Choroid plexus epithelial cell (primary cell): Measurements from ENCODE around the gene PARD6A.

Experiments used
- DNase-seq: peaks from one replicate; pipeline ENCODE4 v3.0.0-alpha.2; 2010; ENCODE audit warnings: low read depth
- H3K4me3 ChIP-seq: 2 replicates; pipeline ENCODE4 v1.5.1; 2011; ENCODE audit warnings: low read depth, mild to moderate bottlenecking, control low read depth, low read length, moderate library complexity
- CTCF ChIP-seq: conservative IDR thresholded peaks from 2 replicates; pipeline ENCODE4 v1.5.1; 2011; ENCODE audit warnings: low read depth, mild to moderate bottlenecking, control low read depth, inconsistent platforms, low read length, moderate library complexity

The PARD6A gene

GRCh38 chr16:67707210-67707609 is 46.5 kb downstream of the PARD6A start:
- no peak for DNase-seq
- TF ChIP-seq CTCF, result no peak
- no peak overlapping the region for H3K4me3 ChIP-seq

DNA sequence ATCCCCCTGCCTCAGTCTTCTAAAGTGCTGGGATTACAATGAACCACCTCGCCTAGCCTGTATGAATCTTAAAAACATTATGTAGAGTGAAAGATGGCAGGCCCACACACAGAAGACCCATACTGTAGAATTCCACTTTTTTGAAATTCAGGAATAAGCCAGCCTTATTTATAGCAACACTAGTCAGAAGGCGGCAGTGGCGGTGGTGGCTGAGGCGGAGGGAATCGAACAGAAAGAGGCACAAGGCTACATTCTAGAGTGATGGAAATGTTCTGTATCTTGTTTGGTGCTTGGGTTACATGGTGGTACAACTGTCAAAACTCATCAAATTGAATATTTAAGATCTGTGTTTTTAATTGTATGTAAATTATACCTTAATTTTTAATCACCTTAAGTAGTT is 47.0 kb downstream of the PARD6A start:
- TF ChIP-seq CTCF, result no peak
- no peak for DNase-seq
- no peak overlapping the region for H3K4me3 ChIP-seq

DNA sequence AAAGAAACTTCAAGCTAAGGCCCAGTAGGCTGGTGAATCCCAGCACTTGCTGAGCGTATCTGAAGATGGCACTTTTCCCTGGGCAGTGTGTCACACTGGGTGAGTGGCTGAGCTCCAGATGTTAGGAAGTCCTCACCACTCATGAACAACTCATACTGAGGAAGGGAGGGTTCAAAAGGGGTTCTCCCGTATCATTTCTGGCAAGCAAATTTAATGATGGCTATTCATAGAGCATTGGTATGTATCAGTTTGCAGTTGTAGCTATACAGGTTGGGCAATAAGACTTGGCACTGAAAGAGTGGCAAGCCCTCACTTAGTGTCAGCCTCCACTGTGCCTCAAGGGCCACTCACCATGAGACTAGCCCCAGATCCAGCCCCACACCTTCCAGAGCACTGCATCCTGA is 47.6 kb downstream of the PARD6A start:
- H3K4me3 ChIP-seq, result no peak overlapping the region
- no peak for DNase-seq
- TF ChIP-seq CTCF, result no peak

DNA sequence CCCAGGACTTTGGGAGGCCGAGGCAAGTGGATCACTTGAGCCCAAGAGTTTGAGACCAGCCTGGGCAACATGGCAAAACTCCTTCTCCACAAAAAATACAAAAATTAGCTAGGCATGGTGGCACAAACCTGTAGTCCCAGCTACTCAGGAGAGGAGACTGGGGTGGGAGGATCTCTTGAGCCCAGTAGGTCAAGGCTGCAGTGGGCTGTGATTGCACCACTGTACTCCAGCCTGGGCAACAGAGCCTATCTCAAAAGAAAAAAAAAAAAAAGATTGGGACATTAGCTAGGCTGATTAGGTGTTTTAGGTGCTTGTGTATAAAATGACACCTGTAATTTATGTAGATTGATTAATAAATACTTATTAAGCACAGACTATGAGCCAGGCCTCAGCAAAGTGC is 48.3 kb downstream of the PARD6A start:
- no peak overlapping the region for H3K4me3 ChIP-seq
- TF ChIP-seq CTCF, result no peak
- DNase-seq, result no peak

DNA sequence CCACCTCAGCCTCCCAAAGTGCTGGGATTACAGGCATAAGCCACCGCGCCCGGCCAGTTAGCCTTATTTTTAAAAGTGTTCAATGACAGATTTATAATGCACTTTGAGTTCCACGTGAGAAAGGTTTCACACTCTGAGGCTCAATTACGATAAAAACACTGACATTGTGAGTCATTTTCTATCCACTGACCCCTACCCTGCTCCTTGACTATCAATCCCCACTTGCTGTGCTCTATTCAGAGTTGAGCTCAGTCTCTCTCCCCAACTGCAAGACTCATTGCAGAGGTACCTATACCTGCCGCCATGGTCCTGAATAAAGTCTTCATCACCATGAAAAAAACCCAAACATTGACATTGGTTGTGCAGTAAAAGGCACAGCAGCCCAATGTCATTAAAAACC is 49.8 kb downstream of the PARD6A start:
- TF ChIP-seq CTCF, result no peak
- DNase-seq, result no peak
- H3K4me3 ChIP-seq, result no peak overlapping the region
